ENCODE measurements around the gene PTPRH.

- TF ChIP-seq, protein P1, sequence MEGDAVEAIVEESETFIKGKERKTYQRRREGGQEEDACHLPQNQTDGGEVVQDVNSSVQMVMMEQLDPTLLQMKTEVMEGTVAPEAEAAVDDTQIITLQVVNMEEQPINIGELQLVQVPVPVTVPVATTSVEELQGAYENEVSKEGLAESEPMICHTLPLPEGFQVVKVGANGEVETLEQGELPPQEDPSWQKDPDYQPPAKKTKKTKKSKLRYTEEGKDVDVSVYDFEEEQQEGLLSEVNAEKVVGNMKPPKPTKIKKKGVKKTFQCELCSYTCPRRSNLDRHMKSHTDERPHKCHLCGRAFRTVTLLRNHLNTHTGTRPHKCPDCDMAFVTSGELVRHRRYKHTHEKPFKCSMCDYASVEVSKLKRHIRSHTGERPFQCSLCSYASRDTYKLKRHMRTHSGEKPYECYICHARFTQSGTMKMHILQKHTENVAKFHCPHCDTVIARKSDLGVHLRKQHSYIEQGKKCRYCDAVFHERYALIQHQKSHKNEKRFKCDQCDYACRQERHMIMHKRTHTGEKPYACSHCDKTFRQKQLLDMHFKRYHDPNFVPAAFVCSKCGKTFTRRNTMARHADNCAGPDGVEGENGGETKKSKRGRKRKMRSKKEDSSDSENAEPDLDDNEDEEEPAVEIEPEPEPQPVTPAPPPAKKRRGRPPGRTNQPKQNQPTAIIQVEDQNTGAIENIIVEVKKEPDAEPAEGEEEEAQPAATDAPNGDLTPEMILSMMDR (IDR thresholded peaks at IDR 0.05), result no peak
- TF ChIP-seq POLR2A (IDR thresholded peaks at IDR 0.05), result no peak
Measured at GRCh38 chr19:55251341-55252081, 42.2 kb upstream of the PTPRH start.

Measured in testis (tissue), 2 donors.